Stimulated activated CD8-positive, alpha-beta memory T cell treated with anti-CD3 and anti-CD28 coated beads, Interleukin-15, amount 100 ng/mL, for 1 hour (primary cell): ENCODE results near the gene SH3TC1.

ENCODE experiments used
- DNase-seq: peaks from one replicate; pipeline ENCODE4 v3.0.0-alpha.2; 2020; ENCODE audit warnings: low read depth

The SH3TC1 gene

DNA sequence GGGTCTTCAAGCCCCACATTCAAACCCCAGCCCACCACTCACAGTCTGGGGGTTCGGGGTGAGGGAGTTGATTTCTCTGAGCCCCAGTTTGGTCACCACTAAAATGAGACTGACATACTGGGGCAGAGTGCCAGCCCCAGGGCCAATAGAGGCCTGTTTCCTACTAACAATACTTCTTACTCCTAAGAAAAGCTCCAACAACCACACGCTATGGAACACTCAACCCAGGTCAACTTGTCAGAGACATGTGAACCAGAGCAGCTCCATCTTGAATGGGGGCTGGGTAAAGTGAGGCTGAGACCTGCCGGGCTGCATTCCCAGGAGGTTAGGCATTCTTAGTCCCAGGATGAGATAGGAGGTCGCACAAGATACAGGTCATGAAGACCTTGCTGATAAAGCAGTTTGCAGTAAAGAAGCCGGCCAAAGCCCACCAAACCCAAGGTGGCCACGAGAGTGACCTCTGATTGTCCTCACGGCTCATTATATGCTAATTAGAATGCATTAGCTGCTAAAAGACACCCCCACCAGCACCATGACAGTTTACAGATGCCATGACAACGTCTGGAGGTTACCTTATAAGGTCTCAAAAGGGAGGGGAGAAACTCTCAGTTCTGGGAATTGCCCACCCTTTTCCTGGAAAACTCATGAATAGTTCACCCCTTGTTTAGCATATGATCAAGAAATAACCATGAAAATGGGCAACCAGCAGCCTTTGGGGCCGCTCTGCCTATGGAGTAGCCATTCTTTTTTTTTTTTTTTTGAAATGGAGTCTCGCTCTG lies 43.9 kb downstream of the SH3TC1 start:
- DNase-seq = no peak

- DNase-seq = no peak
These were observed 45.1 kb downstream of the SH3TC1 start for GRCh38 chr4:8244001-8244757.

DNA sequence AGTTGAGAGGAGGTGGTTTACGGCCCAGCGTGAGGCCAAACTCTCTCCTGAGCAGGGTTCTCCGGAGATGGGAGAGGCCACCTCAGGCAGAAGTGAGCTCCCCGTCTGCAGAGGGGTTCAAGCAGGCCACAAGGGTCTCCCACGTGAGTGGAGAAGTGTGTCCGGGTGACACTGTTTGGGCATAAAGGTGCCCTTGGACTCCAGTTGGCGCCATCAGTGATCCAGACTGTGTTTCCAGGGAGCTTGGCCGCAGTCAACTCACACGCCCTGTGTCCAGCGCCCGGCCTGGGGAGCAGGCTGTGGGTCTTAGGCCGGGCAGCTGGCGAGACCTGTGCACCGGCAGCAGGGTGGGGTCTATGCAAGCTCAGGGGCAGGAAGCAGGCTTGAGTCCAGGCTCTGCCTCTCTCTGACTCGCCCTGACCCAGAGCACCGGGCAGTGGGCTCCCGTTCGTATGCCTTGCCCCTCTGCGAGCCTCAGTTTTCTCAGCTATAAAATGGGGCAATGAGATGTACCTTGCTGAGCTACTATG lies 45.9 kb downstream of the SH3TC1 start:
- DNase-seq = no peak

- DNase-seq = no peak
These were observed 47.1 kb downstream of the SH3TC1 start for GRCh38 chr4:8245884-8246833.

- no peak for DNase-seq
These were observed 48.2 kb downstream of the SH3TC1 start for GRCh38 chr4:8247047-8247930.

DNA sequence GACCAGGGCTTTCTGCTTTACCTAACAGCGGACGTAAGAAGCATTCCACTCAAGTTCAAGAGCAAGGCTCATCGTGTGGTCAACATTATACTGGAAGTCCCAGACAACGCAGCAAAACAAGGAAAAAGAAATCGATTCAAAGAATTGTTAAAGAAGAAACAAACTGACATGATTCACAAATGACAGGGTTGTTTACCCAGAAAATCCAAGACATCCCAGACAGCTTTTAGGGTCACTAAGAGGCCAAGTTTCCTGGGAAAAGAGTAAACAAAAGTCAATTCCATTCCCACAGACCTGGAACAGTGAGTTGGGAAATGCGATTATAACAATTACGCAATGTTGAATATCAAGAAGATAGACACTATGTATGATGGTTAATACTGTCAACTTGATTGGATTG lies 49.0 kb downstream of the SH3TC1 start:
- DNase-seq = no peak

- no peak for DNase-seq
These were observed 51.1 kb downstream of the SH3TC1 start for GRCh38 chr4:8250227-8250626.

- DNase-seq = no peak
These were observed 51.5 kb downstream of the SH3TC1 start for GRCh38 chr4:8250637-8251036.

GRCh38 chr4:8251110-8251883 lies 52.2 kb downstream of the SH3TC1 start:
- no peak for DNase-seq

GRCh38 chr4:8252301-8253173 lies 53.4 kb downstream of the SH3TC1 start:
- no peak for DNase-seq

DNA sequence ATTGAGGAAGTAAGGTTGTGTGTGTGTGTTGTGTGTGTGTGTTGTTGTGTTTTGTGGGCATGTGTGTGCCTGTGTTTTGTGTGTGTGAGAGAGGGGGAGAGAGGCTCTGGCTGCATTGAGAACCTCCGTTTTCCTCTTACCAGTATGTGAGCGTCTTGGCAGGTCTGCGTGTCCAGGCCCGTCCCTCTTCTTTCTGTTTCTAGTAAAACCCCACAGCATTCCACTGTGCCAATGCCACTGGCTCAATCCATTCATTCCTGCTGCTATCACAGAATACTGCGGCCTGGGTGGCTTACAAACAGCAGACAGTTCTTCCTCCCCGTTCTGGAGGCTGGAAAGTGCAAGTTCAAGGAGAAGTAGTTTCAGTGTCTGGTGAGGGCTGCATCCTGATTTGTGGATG lies 55.0 kb downstream of the SH3TC1 start:
- DNase-seq = no peak

DNA sequence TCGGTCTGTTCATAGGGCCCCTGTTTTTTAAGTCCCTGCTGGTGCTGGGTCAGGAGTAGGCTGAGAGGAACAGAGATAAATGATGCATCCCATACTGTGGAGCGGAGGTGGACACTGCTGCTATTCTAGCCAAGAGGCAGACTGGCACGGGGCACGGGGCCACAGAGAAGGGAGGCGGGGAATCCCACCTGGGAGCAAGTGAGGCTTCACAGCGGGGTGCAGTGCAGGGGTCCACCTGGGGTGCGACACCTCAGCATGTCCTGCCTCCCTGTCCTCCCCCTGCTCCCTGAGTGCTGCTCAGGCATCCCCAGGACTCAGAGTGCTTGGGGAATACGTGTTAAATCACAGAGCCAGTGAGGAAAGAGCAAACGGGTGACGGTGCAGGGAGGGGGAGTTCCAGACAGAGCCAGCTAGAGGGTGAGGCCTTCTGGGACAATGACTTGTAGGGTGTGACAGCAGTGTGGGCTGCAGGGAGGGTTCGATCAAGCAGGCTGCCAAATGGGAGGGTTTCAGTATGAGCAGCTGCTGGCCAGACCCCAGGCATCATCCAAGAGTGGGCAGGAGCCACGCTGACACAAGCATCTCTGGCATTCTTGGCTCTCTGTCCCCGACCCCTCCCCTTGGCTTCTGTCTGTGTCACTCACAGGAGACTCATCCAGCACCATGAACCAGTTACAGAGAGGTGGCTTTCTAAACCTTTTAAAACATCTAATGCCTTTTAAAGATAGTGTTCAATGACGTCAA lies 56.8 kb downstream of the SH3TC1 start:
- no peak for DNase-seq

DNA sequence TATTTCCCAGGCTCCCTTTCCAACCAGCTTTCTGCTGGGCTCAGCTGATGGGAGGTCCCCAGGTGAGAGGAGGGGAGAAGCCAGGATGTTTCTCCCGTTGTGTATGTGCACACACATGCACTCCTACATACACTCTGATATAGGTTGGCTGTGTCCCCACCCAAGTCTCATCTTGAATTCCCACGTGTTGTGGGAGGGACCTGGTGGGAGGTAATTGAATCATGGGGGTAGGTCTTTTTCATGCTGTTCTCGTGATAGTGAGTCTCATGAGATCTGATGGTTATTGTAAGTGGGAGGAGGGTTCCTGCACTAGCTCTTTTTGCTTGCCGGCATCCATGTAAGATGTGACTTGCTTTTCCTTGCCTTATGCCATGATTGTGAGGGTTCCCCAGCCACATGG lies 58.8 kb downstream of the SH3TC1 start:
- no peak for DNase-seq

GRCh38 chr4:8258552-8259212 lies 59.6 kb downstream of the SH3TC1 start:
- no peak for DNase-seq

DNA sequence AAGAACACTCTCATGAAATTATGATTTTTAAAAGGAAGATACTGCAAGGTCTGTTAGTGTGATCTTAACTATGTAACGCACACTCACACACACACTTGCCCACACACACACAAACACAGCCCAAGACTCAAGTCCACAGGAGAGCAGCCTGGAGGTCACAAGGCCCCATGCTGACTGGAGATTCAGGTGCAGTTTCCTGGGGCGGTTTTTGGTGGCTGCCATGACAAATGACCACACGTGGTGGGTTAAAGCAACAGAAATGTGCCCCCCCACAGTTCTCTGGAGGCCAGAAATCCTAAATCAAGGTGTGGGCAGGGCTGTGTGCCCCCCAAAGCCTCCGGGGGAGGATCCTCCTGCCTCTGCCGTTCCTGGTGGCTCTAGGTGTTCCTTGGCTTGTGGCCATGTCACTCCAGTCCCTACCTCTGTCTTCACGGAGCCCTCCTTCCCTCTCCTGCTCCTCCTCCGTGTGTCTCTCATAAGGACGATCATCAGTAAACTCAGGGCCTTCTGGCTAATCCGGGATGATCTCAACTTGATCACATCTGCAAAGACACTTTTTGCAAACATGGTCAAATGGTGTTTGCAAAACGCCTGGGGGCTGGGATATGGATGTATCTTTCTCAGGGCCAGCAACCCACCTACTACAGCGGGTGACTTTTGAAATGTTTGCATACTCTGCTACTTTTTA lies 60.8 kb downstream of the SH3TC1 start:
- DNase-seq = no peak

GRCh38 chr4:8260656-8261111 lies 61.6 kb downstream of the SH3TC1 start:
- DNase-seq = no peak

- DNase-seq = no peak
These were observed 62.9 kb downstream of the SH3TC1 start for GRCh38 chr4:8261851-8262535.
